ENCODE results near the gene SUZ12.

- TF ChIP-seq POLR2AphosphoS5 (IDR thresholded peaks at IDR 0.05), result no peak
- TF ChIP-seq, protein P1, sequence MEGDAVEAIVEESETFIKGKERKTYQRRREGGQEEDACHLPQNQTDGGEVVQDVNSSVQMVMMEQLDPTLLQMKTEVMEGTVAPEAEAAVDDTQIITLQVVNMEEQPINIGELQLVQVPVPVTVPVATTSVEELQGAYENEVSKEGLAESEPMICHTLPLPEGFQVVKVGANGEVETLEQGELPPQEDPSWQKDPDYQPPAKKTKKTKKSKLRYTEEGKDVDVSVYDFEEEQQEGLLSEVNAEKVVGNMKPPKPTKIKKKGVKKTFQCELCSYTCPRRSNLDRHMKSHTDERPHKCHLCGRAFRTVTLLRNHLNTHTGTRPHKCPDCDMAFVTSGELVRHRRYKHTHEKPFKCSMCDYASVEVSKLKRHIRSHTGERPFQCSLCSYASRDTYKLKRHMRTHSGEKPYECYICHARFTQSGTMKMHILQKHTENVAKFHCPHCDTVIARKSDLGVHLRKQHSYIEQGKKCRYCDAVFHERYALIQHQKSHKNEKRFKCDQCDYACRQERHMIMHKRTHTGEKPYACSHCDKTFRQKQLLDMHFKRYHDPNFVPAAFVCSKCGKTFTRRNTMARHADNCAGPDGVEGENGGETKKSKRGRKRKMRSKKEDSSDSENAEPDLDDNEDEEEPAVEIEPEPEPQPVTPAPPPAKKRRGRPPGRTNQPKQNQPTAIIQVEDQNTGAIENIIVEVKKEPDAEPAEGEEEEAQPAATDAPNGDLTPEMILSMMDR (IDR thresholded peaks at IDR 0.05), result no peak
- TF ChIP-seq POLR2A (IDR thresholded peaks at IDR 0.05), result no peak
These were observed 18.1 kb upstream of the SUZ12 start for GRCh38 chr17:31918701-31919128.
